NCI-H526 (cell line): Measurements from ENCODE around the gene C7.
"Not testable (repeated sequence)": the region's sequence is repeated elsewhere in the genome, so short reads cannot be mapped to it uniquely, and the experiment has no call there.

Experiments used
- DNase-seq, 2 experiments: peaks; one replicate each; lab custom pipeline; 2025; lab: John Stamatoyannopoulos, UW

Gene C7

GRCh38 chr5:40991168-40991980, 82.1 kb downstream of the C7 start:
- DNase-seq: no peak

DNA sequence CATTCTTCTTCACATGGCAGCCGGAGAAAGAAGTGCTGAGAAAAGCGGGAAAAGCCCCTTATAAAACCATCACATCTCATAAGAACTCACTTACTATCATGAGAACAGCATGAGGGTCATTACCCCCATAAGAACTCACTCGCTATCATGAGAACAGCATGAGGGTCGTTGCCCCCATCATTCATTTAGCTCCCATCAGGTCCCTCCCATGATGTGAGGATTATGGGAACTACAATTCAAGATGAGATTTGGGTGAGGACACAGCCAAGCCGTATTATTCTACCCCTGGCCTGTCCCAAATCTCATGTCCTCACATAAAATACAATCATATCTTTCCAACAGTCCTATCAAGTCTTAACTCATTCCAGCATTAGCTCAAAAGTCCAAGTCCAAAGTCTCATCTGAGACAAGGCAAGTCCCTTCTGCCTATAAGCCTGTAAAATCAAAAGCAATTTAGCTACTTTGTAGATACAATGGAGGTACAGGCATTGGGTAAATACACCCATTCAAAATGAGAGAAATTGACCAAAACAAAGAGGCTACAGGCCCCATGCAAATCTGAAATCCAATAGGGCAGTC, 82.8 kb downstream of the C7 start:
- no peak for DNase-seq

DNA sequence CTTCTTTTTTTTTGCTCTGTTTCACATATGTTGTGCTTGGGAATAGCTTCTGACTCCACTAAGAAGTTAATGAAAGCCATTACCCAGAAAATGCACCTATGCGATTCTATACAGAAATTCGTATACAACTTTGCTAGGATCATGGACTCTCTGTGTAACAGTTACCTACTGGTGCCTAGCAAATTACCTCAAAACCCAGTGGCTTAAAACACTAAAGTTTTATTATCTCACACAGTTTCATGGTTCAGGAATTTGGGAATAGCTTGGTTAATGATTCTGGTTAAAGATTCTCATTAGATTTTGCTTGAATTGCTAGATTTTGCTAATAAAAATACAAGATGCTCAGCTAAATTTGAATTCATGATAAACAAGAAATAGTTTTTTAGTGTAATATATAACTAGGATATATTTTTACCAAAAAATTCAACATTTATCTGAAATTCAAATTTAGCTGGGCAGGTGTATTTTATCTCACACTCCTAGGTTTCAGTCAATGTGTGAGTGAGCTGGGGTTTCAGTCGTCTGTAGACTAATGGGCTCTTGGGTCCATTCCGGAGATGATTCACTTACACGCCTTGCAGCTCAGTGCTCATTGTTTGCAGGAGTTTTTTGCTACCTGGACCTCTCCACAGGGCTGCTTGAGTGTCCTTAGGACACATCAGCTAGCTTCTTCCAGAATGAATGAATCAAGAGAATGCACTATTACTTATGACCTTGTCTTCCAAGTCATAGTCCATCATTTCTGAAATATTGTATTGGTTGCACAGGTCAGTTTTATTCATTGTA, 86.7 kb downstream of the C7 start:
- DNase-seq: no peak

DNA sequence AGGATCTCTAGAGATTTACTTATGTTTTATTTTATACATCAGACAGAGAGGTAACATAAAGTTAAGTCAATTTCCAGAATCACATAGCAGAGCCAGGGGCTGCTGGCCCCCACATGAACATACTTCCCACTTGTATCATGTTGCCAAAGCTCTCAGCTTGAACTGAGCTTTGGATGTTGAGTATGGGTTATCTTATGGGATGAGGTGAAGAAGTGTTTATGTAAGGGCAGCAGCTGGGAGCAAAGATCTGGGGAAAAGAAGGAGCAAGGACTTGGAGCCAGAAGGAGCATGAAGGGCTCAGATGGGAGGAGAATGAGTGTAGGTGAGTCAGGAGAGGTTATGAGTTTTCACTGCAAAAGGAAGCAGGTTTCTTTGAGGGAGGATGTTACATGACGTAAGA, 89.8 kb downstream of the C7 start:
- DNase-seq: no peak

DNA sequence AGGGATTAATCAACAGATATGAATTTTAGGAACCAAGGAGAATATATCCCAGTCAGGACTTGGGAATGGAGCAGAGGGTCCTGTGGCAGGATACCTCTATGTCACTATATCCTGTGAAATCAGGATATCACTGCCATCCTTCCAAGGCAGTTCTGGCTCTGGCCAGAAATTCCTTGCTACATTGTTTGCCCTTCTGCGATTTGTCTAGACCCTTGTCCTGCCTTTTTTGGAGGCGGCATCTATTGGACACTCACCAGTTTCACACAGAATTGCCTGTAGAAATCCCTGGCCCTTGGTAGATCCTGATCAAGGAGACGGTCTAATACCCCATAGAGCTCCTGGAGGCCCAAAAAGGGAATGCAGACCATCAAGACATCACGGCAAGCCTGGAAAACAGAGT, 90.7 kb downstream of the C7 start:
- DNase-seq: no peak

- DNase-seq: no peak
Measured at GRCh38 chr5:41003670-41004376, 94.5 kb downstream of the C7 start.

DNA sequence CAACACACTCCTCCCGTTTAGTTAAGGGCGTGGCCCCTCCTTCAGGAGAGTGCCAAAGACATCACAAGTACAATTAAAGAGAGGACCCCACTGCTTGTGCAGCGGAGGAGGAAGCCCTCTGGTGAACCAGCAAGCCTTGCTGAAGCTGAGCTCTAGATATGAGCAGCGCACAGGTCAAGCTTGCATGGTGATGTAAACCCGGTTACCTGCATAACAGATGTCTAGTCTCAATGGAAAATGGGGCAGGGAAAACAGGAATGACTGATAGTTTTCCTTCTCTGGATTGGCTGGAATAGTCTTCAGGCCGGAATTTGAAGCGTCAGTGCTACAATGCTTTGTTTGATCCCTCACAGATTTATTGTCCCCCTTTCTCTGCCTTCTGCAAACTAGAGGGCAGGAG, 95.6 kb downstream of the C7 start:
- no peak for DNase-seq

DNA sequence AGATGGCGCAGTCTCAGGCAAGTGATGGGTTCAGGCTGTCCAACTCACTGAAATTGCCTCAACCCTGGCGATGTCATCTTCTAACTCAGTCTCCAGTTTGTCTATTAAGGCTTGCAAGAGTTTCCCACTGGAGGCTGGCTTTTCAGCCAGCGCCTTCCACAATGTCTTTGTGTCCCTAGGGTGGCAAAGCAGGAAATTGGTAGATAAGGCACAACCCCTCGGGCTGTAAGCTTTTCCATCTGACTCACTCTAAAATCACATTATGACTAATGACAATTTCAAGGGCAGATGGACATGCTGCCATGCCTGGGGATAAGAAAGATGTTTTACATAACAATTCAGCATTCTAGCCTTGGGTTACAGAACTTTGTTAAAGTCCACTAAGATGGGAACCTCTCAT, 99.9 kb downstream of the C7 start:
- DNase-seq: no peak

DNA sequence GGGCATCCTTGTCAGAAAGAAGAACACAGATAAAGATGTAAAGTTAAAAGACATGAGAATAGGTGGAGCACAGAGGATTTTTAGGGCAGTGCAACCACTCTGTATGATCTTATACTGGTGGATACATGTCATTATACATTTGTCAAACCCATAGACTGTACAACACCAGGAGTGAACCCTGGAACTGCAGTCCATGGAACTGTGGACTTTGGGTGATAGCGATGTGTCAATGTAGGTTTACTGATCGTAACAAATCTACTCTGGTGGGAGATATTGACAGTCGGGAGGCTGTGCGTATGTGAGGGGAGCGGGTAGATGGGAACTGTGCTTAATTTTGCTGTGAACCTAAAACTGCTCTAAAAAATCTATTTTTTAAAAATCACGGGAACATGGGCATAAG, 101.3 kb downstream of the C7 start:
- no peak for DNase-seq

DNA sequence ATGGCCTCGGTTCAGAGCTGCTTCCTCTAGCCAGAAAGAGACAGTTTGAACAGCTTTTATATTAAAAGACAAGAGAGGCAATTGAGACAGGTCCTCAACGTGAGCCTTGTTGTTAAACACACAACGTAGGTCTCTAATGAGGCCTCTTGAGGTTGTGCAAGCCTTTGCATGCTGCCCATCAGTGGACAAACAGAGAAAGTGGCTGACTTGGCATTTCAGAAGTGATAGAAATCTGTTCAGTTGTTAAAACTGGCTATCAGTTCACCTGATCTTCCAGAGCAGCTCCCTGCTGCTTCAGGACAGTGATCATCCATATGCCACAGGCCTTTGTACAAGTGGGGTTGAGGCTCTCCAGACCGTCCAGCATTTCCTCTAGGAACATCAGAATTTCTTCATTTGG, 103.0 kb downstream of the C7 start:
- DNase-seq: no peak

DNA sequence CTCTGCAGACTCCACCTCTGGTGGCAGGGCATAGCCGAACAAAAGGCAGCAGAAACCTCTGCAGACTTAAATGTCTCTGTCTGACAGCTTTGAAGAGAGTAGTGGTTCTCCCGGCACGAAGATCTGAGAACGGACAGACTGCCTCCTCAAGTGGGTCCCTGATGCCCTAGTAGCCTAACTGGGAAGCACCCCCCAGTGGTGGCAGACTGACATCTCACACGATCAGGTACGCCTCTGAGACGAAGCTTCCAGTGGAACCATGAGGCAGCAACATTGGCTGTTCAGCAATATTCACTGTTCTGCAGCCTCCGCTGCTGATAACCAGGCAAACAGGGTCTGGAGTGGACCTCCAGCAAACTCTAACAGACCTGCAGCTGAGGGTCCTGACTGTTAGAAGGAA, 113.3 kb downstream of the C7 start:
- DNase-seq: not testable (repeated sequence)
